ENCODE results near the gene ALS2. TPM values are rescaled to one million over a fixed set of nuclear protein-coding genes. Genes with fewer than 3 reads are reported as not detected.

The ALS2 gene
- total RNA-seq, 1 experiment from 2014 or later, result 28.4 TPM

GRCh38 chr2:201793631-201794030 lies 12.9 kb upstream of the ALS2 start:
- no peak overlapping the region for H3K18ac ChIP-seq (ENCODE audit: insufficient read length, low read depth, low read length)
- H3K4me1 ChIP-seq (ENCODE audit: insufficient read depth, low read length), result no peaks in the 10 kb centered on the region
- H4K91ac ChIP-seq (ENCODE audit: insufficient read length, low read depth, low read length), result no peak overlapping the region
- DNase-seq, result no peak
- no peak overlapping the region for H3K9ac ChIP-seq (ENCODE audit: extremely low read depth, insufficient read length, low read length)
- Mint-ChIP-seq H3K9me3 (no peaks in the 10 kb centered on the region), H3K4me3 (no peak overlapping the region), H3K27me3 (ENCODE audit: low read depth) (no peaks in the 10 kb centered on the region), H3K27ac (no peak overlapping the region), H3K4me1 (no peaks in the 10 kb centered on the region; a peak in 1 of 4 replicates), H3K36me3 (ENCODE audit: insufficient read depth in 1 of 3, low read depth in 3 of 3) (no peaks in the 10 kb centered on the region)
- WGBS (ENCODE audit: extremely low coverage, insufficient read length, low lambda C conversion rate), result no CpG with 5 or more reads among the region's 1 CpG
- no peak overlapping the region for H2BK15ac ChIP-seq (ENCODE audit: low read depth, low read length)
- H3K4ac ChIP-seq (ENCODE audit: low read depth, low read length), result no peak overlapping the region
- no peak overlapping the region for H3K14ac ChIP-seq (ENCODE audit: insufficient read depth, low read length)
- no peak overlapping the region for H2AK5ac ChIP-seq (ENCODE audit: insufficient read length, low read length)
- H3K79me1 ChIP-seq (ENCODE audit: insufficient read depth, low read depth, low read length, poor library complexity, severe bottlenecking), result no peaks in the 10 kb centered on the region
- H3K27me3 ChIP-seq (ENCODE audit: insufficient read depth, low read length), result no peaks in the 10 kb centered on the region
- H2BK12ac ChIP-seq (ENCODE audit: insufficient read length, low read depth, low read length), result no peak overlapping the region
- H4K20me1 ChIP-seq (ENCODE audit: control insufficient read depth, insufficient read depth, insufficient read length), result no peaks in the 10 kb centered on the region
- H3K27ac ChIP-seq (ENCODE audit: insufficient read length, low read depth, low read length), result no peak overlapping the region
- no peak for TF ChIP-seq CTCF (conservative IDR thresholded peaks at IDR 0.05)
- H3K23me2 ChIP-seq (ENCODE audit: insufficient read length, low read depth, low read length, poor library complexity, severe bottlenecking), result no peaks in the 10 kb centered on the region
- H2BK120ac ChIP-seq (ENCODE audit: low read depth, low read length, poor library complexity, severe bottlenecking), result no peak overlapping the region
- H2AFZ ChIP-seq (ENCODE audit: low read length), result no peak overlapping the region
- H3K9me3 ChIP-seq (ENCODE audit: control insufficient read depth, low read depth, low read length), result no peaks in the 10 kb centered on the region
- H3K79me2 ChIP-seq (ENCODE audit: insufficient read depth, low read length), result no peaks in the 10 kb centered on the region
- no peak overlapping the region for H2BK20ac ChIP-seq (ENCODE audit: low read depth, low read length, poor library complexity, severe bottlenecking)
- no peak overlapping the region for H4K8ac ChIP-seq (replicated peaks; ENCODE audit: insufficient read length, low read depth, low read length)
- H3K4me2 ChIP-seq (ENCODE audit: insufficient read depth, insufficient read length, low read length), result no peak overlapping the region
- no peak overlapping the region for H3K56ac ChIP-seq (ENCODE audit: insufficient read length, low read depth, low read length)
- H3K23ac ChIP-seq (ENCODE audit: insufficient read length, low read depth, low read length), result no peak overlapping the region
- no peak overlapping the region for H2BK5ac ChIP-seq (ENCODE audit: insufficient read length, low read length)
- no peak overlapping the region for H4K5ac ChIP-seq (ENCODE audit: insufficient read length, low read depth, low read length)
- H3T11ph ChIP-seq (ENCODE audit: low read length), result no peak overlapping the region
